K562 (cell line): ENCODE results near the gene BPNT1. TPM values are rescaled to one million over a fixed set of nuclear protein-coding genes. Genes with fewer than 3 reads are reported as not detected.

Experiments
- CC2D1A ChIP-seq: fragments of 450-650 bp; IDR thresholded peaks from 2 replicates; pipeline ENCODE4 v1.6.1; 2017; ENCODE audit warnings: mild to moderate bottlenecking
- NFXL1 ChIP-seq: fragments of 450-650 bp; formaldehyde crosslinking; IDR thresholded peaks from 2 replicates; pipeline ENCODE4 v1.4.0; 2021; ENCODE audit warnings: mild to moderate bottlenecking
- POLR2G ChIP-seq: fragments of 200-400 bp; formaldehyde crosslinking; IDR thresholded peaks from 2 replicates; pipeline ENCODE4 v1.6.1; 2017; ENCODE audit warnings: low read depth, mild to moderate bottlenecking, antibody characterized with exemption, low read length, moderate library complexity
- PRPF4 ChIP-seq: fragments of 200-400 bp; formaldehyde crosslinking; IDR thresholded peaks from one replicate; pipeline ENCODE4 v1.6.1; 2017; ENCODE audit warnings: low read length, low read depth, mild to moderate bottlenecking; ENCODE audit not compliant: insufficient read depth, poor library complexity, severe bottlenecking
- RBM17 ChIP-seq: fragments of 200-400 bp; formaldehyde crosslinking; IDR thresholded peaks from 2 replicates; pipeline ENCODE4 v1.6.1; 2017; ENCODE audit warnings: low read depth, mild to moderate bottlenecking, low read length, borderline replicate concordance
- ZNF282 ChIP-seq: sonication (generic); formaldehyde crosslinking; IDR thresholded peaks from 2 replicates; pipeline ENCODE4 v1.8.1; 2023; ENCODE audit warnings: missing genetic modification reagents
- ZNF707 ChIP-seq: fragments of 250-450 bp; sonication (Bioruptor Pico); conservative IDR thresholded peaks from 2 replicates; pipeline ENCODE4 v1.8.0; 2022; ENCODE audit warnings: inconsistent platforms, mild to moderate bottlenecking, moderate library complexity
- polyA plus RNA-seq, 8 experiments: library from polyadenylated mRNA; depleted of rRNA in 4 of 8; stranded (reverse) in 5 of 8; unstranded in 3 of 8; fragments of >200 nt; fragmentation: Nextera tagmentation in 2 of 8; fragmentation: Illumina TruSeq in 1 of 8; extraction: Ambion mirVana in 2 of 8; extraction: Trizol in 1 of 8; gene quantifications; 2 replicates each; pipeline versions ENCODE4 v1.2.1 to v1.2.3, GENCODE V29; 2011 to 2014; ENCODE audit warnings: inconsistent platforms in 1 of 8, missing spikeins in 1 of 8
- total RNA-seq, 7 experiments: library from RNA; depleted of rRNA in 6 of 7; stranded (reverse); fragments of >200 nt in 6 of 7; fragmentation: Illumina TruSeq in 2 of 7; extraction: Trizol in 2 of 7; gene quantifications; 2 replicates each; pipeline versions ENCODE4 v1.2.1 to v1.2.3, GENCODE V29; 2011 to 2021; ENCODE audit warnings: low replicate concordance in 1 of 7
- TF ChIP-seq, protein P1 (sequence below): fragments of 200-800 bp; sonication (Bioruptor generic); IDR thresholded peaks from 2 replicates; pipeline ENCODE4 v1.6.1; 2016; ENCODE audit warnings: missing genetic modification characterization, missing compliant biosample characterization
- TF ChIP-seq, protein P2 (sequence below): sonication (generic); formaldehyde crosslinking; IDR thresholded peaks from 2 replicates; pipeline ENCODE4 v1.8.0; 2022; ENCODE audit warnings: mild to moderate bottlenecking, missing genetic modification reagents
- TF ChIP-seq, protein P3 (sequence below): IDR thresholded peaks from 2 replicates; pipeline ENCODE4 v1.6.1; 2016; ENCODE audit warnings: missing genetic modification characterization, missing compliant biosample characterization
- TF ChIP-seq, protein P4 (sequence below): fragments of 450-650 bp; formaldehyde crosslinking; IDR thresholded peaks from 2 replicates; pipeline ENCODE4 v1.4.0; 2020; ENCODE audit warnings: mild to moderate bottlenecking, moderate library complexity

Gene BPNT1
- total and polyA plus RNA-seq, 9 of the 15 experiments (the other 6 are each of a cell fraction or from before 2014, with no cell fraction given) = 30.2 to 73.8 (median 40.5) TPM

DNA sequence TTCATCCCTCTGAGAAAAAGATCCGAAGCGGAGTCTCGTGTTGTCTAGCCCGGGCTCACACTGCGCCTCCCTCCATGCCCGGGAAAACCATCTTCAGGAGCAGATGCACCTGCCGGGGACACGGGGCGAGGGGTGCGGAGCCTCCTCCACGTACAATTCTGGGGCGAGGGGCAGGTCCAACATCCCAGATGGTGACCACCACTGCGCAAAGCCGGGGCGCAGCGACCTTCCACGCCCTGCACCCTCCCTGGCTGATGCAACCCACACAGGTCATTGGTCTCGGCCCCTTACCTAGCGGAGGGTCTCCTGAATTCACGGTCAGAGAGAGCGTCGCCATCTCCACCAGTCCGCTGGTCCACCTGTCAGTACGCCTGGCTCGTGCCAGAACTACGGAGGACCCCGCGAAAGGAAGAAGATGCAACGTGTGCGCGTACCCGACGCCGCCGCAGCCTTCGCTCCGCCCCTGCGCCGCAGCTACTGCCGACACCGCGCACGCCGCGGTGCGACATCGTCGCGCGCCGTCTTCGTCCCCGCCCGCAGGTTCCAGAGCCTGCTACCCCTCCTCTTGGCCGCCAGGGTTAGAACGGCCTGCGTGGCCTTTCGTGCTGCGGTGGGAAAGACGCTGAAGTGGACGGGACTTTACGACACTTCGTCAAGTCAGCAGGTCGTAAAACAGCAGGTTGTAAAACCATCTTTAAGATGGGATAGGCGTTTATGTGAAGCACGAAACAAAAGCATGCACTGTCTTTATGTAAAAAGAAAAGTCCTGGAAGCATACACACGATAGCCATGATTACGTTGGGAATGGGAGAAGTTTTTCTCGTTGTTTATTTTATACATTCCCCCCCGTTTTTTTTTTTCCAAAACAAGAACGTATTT is 43.3 kb downstream of the BPNT1 start, which contains the start of gene EPRS1 (continued):
- TF ChIP-seq, protein P1, sequence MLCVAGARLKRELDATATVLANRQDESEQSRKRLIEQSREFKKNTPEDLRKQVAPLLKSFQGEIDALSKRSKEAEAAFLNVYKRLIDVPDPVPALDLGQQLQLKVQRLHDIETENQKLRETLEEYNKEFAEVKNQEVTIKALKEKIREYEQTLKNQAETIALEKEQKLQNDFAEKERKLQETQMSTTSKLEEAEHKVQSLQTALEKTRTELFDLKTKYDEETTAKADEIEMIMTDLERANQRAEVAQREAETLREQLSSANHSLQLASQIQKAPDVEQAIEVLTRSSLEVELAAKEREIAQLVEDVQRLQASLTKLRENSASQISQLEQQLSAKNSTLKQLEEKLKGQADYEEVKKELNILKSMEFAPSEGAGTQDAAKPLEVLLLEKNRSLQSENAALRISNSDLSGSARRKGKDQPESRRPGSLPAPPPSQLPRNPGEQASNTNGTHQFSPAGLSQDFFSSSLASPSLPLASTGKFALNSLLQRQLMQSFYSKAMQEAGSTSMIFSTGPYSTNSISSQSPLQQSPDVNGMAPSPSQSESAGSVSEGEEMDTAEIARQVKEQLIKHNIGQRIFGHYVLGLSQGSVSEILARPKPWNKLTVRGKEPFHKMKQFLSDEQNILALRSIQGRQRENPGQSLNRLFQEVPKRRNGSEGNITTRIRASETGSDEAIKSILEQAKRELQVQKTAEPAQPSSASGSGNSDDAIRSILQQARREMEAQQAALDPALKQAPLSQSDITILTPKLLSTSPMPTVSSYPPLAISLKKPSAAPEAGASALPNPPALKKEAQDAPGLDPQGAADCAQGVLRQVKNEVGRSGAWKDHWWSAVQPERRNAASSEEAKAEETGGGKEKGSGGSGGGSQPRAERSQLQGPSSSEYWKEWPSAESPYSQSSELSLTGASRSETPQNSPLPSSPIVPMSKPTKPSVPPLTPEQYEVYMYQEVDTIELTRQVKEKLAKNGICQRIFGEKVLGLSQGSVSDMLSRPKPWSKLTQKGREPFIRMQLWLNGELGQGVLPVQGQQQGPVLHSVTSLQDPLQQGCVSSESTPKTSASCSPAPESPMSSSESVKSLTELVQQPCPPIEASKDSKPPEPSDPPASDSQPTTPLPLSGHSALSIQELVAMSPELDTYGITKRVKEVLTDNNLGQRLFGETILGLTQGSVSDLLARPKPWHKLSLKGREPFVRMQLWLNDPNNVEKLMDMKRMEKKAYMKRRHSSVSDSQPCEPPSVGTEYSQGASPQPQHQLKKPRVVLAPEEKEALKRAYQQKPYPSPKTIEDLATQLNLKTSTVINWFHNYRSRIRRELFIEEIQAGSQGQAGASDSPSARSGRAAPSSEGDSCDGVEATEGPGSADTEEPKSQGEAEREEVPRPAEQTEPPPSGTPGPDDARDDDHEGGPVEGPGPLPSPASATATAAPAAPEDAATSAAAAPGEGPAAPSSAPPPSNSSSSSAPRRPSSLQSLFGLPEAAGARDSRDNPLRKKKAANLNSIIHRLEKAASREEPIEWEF (CRISPR knock-in tag) = no peak
- TF ChIP-seq RBM17 = no peak
- TF ChIP-seq, protein P2, sequence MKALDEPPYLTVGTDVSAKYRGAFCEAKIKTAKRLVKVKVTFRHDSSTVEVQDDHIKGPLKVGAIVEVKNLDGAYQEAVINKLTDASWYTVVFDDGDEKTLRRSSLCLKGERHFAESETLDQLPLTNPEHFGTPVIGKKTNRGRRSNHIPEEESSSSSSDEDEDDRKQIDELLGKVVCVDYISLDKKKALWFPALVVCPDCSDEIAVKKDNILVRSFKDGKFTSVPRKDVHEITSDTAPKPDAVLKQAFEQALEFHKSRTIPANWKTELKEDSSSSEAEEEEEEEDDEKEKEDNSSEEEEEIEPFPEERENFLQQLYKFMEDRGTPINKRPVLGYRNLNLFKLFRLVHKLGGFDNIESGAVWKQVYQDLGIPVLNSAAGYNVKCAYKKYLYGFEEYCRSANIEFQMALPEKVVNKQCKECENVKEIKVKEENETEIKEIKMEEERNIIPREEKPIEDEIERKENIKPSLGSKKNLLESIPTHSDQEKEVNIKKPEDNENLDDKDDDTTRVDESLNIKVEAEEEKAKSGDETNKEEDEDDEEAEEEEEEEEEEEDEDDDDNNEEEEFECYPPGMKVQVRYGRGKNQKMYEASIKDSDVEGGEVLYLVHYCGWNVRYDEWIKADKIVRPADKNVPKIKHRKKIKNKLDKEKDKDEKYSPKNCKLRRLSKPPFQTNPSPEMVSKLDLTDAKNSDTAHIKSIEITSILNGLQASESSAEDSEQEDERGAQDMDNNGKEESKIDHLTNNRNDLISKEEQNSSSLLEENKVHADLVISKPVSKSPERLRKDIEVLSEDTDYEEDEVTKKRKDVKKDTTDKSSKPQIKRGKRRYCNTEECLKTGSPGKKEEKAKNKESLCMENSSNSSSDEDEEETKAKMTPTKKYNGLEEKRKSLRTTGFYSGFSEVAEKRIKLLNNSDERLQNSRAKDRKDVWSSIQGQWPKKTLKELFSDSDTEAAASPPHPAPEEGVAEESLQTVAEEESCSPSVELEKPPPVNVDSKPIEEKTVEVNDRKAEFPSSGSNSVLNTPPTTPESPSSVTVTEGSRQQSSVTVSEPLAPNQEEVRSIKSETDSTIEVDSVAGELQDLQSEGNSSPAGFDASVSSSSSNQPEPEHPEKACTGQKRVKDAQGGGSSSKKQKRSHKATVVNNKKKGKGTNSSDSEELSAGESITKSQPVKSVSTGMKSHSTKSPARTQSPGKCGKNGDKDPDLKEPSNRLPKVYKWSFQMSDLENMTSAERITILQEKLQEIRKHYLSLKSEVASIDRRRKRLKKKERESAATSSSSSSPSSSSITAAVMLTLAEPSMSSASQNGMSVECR = peak; percentile 99
- no peak for TF ChIP-seq ZNF707 (CRISPR knock-in tag)
- TF ChIP-seq CC2D1A = 0 out of 2 replicates have a peak, but pooled peaks have one; percentile 35
- TF ChIP-seq, protein P3, sequence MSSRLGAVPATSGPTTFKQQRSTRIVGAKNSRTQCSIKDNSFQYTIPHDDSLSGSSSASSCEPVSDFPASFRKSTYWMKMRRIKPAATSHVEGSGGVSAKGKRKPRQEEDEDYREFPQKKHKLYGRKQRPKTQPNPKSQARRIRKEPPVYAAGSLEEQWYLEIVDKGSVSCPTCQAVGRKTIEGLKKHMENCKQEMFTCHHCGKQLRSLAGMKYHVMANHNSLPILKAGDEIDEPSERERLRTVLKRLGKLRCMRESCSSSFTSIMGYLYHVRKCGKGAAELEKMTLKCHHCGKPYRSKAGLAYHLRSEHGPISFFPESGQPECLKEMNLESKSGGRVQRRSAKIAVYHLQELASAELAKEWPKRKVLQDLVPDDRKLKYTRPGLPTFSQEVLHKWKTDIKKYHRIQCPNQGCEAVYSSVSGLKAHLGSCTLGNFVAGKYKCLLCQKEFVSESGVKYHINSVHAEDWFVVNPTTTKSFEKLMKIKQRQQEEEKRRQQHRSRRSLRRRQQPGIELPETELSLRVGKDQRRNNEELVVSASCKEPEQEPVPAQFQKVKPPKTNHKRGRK (tag) = no peak
- TF ChIP-seq, protein P4, sequence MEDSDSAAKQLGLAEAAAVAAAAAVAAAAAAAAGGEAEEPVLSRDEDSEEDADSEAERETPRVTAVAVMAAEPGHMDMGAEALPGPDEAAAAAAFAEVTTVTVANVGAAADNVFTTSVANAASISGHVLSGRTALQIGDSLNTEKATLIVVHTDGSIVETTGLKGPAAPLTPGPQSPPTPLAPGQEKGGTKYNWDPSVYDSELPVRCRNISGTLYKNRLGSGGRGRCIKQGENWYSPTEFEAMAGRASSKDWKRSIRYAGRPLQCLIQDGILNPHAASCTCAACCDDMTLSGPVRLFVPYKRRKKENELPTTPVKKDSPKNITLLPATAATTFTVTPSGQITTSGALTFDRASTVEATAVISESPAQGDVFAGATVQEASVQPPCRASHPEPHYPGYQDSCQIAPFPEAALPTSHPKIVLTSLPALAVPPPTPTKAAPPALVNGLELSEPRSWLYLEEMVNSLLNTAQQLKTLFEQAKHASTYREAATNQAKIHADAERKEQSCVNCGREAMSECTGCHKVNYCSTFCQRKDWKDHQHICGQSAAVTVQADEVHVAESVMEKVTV (CRISPR knock-in tag) = no peak
- TF ChIP-seq NFXL1 (CRISPR knock-in tag) = no peak
- TF ChIP-seq POLR2G = peak; percentile 97
- TF ChIP-seq PRPF4 = peak; percentile 67
- no peak for TF ChIP-seq ZNF282 (CRISPR knock-in tag)
